ENCODE measurements around the gene SPTBN5. TPM values are rescaled to one million over a fixed set of nuclear protein-coding genes. Genes with fewer than 3 reads are reported as not detected.

Gene SPTBN5
- total and polyA plus RNA-seq, 4 donors: 1.6 to 3.5 (median 1.9) TPM

GRCh38 chr15:41841131-41841530 is 52.7 kb downstream of the SPTBN5 start:
- DNase-seq: no peak
- TF ChIP-seq, protein P1, sequence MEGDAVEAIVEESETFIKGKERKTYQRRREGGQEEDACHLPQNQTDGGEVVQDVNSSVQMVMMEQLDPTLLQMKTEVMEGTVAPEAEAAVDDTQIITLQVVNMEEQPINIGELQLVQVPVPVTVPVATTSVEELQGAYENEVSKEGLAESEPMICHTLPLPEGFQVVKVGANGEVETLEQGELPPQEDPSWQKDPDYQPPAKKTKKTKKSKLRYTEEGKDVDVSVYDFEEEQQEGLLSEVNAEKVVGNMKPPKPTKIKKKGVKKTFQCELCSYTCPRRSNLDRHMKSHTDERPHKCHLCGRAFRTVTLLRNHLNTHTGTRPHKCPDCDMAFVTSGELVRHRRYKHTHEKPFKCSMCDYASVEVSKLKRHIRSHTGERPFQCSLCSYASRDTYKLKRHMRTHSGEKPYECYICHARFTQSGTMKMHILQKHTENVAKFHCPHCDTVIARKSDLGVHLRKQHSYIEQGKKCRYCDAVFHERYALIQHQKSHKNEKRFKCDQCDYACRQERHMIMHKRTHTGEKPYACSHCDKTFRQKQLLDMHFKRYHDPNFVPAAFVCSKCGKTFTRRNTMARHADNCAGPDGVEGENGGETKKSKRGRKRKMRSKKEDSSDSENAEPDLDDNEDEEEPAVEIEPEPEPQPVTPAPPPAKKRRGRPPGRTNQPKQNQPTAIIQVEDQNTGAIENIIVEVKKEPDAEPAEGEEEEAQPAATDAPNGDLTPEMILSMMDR (IDR thresholded peaks at IDR 0.05; ENCODE audit: control extremely low read depth, extremely low read depth): no peak
- no peak for ATAC-seq (ENCODE audit: insufficient read depth, low FRiP score)
- no peaks in the 10 kb centered on the region for H3K9me3 ChIP-seq (ENCODE audit: control insufficient read depth in 4 of 4, insufficient read depth in 3 of 4, low read length in 3 of 4)
- 95 to 97% methylated on average over 9 to 10 of the region's 10 CpGs for WGBS, 2 donors
- H3K4me1 ChIP-seq (ENCODE audit: control insufficient read depth in 5 of 5, insufficient read depth in 5 of 5, low read length in 5 of 5): peaks cover 0 to 8% (median 5%) of the 10 kb centered on the region in 5 donors
- H3K4me3 ChIP-seq: no peak overlapping the region
- H3K27me3 ChIP-seq (ENCODE audit: control insufficient read depth in 3 of 3, insufficient read depth in 3 of 3, low read length in 2 of 3): no peaks in the 10 kb centered on the region
- H3K27ac ChIP-seq (ENCODE audit: low read depth in 1 of 2, low read length in 1 of 2): no peak overlapping the region
- H3K9ac ChIP-seq (ENCODE audit: insufficient read depth in 1 of 2, low read length in 2 of 2): no peak overlapping the region
- peaks cover 0 to 51% (median 6%) of the 10 kb centered on the region in 4 donors for H3K36me3 ChIP-seq (ENCODE audit: control insufficient read depth in 4 of 4, insufficient read depth in 4 of 4, low read length in 4 of 4)

- Histone ChIP-seq H3K9ac (ENCODE audit: insufficient read depth in 1 of 2, low read length in 2 of 2) (no peak overlapping the region), H3K27me3 (ENCODE audit: control insufficient read depth in 3 of 3, insufficient read depth in 3 of 3, low read length in 2 of 3) (no peaks in the 10 kb centered on the region), H3K9me3 (ENCODE audit: control insufficient read depth in 4 of 4, insufficient read depth in 3 of 4, low read length in 3 of 4) (no peaks in the 10 kb centered on the region), H3K36me3 (ENCODE audit: control insufficient read depth in 4 of 4, insufficient read depth in 4 of 4, low read length in 4 of 4) (peaks cover 0 to 46% (median 6%) of the 10 kb centered on the region in 4 donors), H3K4me3 (no peak overlapping the region), H3K4me1 (ENCODE audit: control insufficient read depth in 5 of 5, insufficient read depth in 5 of 5, low read length in 5 of 5) (peaks cover 0 to 10% (median 5%) of the 10 kb centered on the region in 5 donors), H3K27ac (ENCODE audit: low read depth in 1 of 2, low read length in 1 of 2) (no peak overlapping the region)
- ATAC-seq (ENCODE audit: insufficient read depth, low FRiP score): no peak
- 97% methylated on average over 15 of the region's 15 CpGs for WGBS, 2 donors
- TF ChIP-seq, protein P1 (IDR thresholded peaks at IDR 0.05; ENCODE audit: control extremely low read depth, extremely low read depth): no peak
- no peak for DNase-seq
Observed at GRCh38 chr15:41840673-41841072, 53.2 kb downstream of the SPTBN5 start.

GRCh38 chr15:41839781-41840491 is 53.9 kb downstream of the SPTBN5 start:
- Histone ChIP-seq H3K9ac (ENCODE audit: insufficient read depth in 1 of 2, low read length in 2 of 2) (no peak overlapping the region), H3K9me3 (ENCODE audit: control insufficient read depth in 4 of 4, insufficient read depth in 3 of 4, low read length in 3 of 4) (no peaks in the 10 kb centered on the region), H3K27me3 (ENCODE audit: control insufficient read depth in 3 of 3, insufficient read depth in 3 of 3, low read length in 2 of 3) (no peaks in the 10 kb centered on the region), H3K4me1 (ENCODE audit: control insufficient read depth in 5 of 5, insufficient read depth in 5 of 5, low read length in 5 of 5) (peaks cover 0 to 10% (median 5%) of the 10 kb centered on the region in 5 donors), H3K27ac (ENCODE audit: low read depth in 1 of 2, low read length in 1 of 2) (peak overlapping the region in 1 of 2 donors; percentile 78), H3K4me3 (no peak overlapping the region), H3K36me3 (ENCODE audit: control insufficient read depth in 4 of 4, insufficient read depth in 4 of 4, low read length in 4 of 4) (peaks cover 0 to 41% (median 7%) of the 10 kb centered on the region in 4 donors)
- ATAC-seq (ENCODE audit: insufficient read depth, low FRiP score) (no peak), DNase-seq (peak in 2 of 3 donors; percentile 31 to 62)
- TF ChIP-seq, protein P1 (IDR thresholded peaks at IDR 0.05; ENCODE audit: control extremely low read depth, extremely low read depth): no peak
- 91 to 92% methylated on average over 16 of the region's 16 CpGs for WGBS, 2 donors

All from lung (tissue), 12 donors.